Activated T-cell treated with anti-CD3 and anti-CD28 coated beads, Interleukin-2, amount 50 U/mL, for 72 hours (primary cell): Measurements from ENCODE around the gene PPP6R1. TPM values are rescaled to one million over a fixed set of nuclear protein-coding genes. Genes with fewer than 3 reads are reported as not detected.

Source experiments
- ATAC-seq, 2 donors: fragments of 150-1000 bp; cut with Tn5 transposase; replicated peaks in 1 of 2; 2 replicates each; pipeline ENCODE4 v1.10.0; 2021; ENCODE audit warnings: moderate library complexity in 2 of 2, mild to moderate bottlenecking in 1 of 2
- DNase-seq, 2 donors: peaks; one replicate each; pipeline ENCODE4 v3.0.0; 2021 to 2022; ENCODE audit warnings: mixed read lengths in 1 of 2
- H3K27ac Mint-ChIP-seq: one replicate; pipeline ENCODE4 v1.8.0; 2022; ENCODE audit warnings: mild to moderate bottlenecking, moderate library complexity, mixed read lengths
- H3K27me3 Mint-ChIP-seq: one replicate; pipeline ENCODE4 v1.8.0; 2022; ENCODE audit warnings: low read depth, mixed read lengths
- H3K36me3 Mint-ChIP-seq, 2 donors: one replicate each; pipeline ENCODE4 v1.8.0; 2022; ENCODE audit warnings: mixed read lengths in 2 of 2, mild to moderate bottlenecking in 1 of 2; ENCODE audit not compliant: insufficient read depth in 2 of 2
- H3K4me1 Mint-ChIP-seq: one replicate; pipeline ENCODE4 v1.8.0; 2022; ENCODE audit warnings: low read depth, mixed read lengths
- H3K4me3 Mint-ChIP-seq, 2 donors: one replicate each; pipeline ENCODE4 v1.8.0; 2022; ENCODE audit warnings: mild to moderate bottlenecking in 2 of 2, mixed read lengths in 2 of 2, moderate library complexity in 2 of 2
- H3K9me3 Mint-ChIP-seq, 2 donors: one replicate each; pipeline ENCODE4 v1.8.0; 2022; ENCODE audit warnings: mixed read lengths in 2 of 2
- total RNA-seq, 2 donors: library from RNA; stranded (reverse); gene quantifications; one replicate each; pipeline ENCODE4 v1.2.3, GENCODE V29; 2022

PPP6R1 gene, protein sequence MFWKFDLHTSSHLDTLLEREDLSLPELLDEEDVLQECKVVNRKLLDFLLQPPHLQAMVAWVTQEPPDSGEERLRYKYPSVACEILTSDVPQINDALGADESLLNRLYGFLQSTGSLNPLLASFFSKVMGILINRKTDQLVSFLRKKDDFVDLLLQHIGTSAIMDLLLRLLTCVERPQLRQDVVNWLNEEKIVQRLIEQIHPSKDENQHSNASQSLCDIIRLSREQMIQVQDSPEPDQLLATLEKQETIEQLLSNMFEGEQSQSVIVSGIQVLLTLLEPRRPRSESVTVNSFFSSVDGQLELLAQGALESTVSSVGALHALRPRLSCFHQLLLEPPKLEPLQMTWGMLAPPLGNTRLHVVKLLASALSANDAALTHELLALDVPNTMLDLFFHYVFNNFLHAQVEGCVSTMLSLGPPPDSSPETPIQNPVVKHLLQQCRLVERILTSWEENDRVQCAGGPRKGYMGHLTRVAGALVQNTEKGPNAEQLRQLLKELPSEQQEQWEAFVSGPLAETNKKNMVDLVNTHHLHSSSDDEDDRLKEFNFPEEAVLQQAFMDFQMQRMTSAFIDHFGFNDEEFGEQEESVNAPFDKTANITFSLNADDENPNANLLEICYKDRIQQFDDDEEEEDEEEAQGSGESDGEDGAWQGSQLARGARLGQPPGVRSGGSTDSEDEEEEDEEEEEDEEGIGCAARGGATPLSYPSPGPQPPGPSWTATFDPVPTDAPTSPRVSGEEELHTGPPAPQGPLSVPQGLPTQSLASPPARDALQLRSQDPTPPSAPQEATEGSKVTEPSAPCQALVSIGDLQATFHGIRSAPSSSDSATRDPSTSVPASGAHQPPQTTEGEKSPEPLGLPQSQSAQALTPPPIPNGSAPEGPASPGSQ
- 100 to 1,000 TPM; 177 to 202 TPM for total RNA-seq

DNA sequence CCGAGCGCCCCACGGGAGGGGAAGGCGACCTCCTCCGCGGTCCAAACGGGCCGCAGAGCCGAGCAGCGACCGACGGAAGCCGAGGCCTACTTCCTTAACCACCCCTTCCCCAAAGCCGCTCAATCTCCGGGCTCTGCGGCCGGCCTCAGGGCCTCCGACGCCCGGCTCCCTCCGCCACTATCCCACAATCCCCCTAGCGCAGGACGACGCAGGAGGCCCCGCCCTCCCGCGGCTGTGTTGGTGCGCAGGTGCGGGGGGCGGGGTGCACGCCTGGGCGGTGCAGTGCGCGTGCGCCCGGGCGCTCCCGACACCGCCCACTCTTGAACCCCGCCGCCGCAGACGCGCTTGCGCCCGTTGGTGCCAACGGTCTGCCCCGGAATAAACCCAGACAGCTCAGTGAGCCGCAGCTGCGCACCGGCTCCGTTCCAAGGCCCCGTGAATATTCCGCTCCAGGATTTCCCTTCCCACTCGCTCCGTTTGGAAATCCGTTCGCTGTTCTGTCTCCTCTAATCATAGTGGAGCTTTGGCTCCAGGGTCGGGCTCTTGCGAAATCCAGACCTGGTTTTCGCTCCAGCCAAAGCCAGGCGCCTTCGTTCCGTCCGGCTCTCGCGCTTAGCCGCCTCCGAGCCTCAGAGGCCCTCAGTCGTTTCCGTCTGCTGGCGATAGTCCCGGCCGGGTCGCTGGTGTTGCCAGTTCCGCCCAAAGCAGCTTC, at the start of gene PPP6R1:
PPP6R1 (minus strand) TSS at position 190 of the 712 bp plus-strand sequence. CDS start 11,914 bp downstream, outside the sequence.
- H3K4me3 Mint-ChIP-seq = peak within 1 kb of the TSS; percentile 97 to 98
- H3K27me3 Mint-ChIP-seq = no peaks in the 10 kb centered on the region
- H3K4me1 Mint-ChIP-seq = peaks cover 41% of the 10 kb centered on the region
- H3K36me3 Mint-ChIP-seq = peaks cover 18 to 24% of the 10 kb centered on the region in 2 donors
- no peaks in the 10 kb centered on the region for H3K9me3 Mint-ChIP-seq
- peak; percentile 97 for DNase-seq
- peak within 1 kb of the TSS; percentile 100 for H3K27ac Mint-ChIP-seq
- ATAC-seq = peak; percentile 75 to 77

DNA sequence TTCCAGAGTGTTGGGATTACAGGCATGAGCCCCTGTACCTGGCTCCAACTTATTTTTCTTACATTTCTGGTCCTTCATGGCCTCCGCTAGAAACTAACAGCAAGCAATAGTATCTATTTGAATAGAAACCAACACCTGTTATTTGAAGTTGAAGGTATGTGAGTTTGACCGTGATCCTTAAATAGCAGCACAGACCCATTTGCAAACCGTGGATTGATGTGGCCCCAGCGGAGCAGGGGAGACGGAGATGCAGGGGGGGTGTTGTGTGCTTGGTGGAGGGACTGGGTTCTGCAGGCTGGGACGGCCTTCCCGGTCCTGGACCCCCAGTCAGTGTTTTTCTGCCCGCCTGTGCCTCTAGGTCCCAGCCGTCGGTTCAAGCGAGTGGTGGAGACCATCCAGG, 49.5 kb upstream of the PPP6R1 start:
- Mint-ChIP-seq H3K27me3 (no peaks in the 10 kb centered on the region), H3K4me1 (peaks cover 4% of the 10 kb centered on the region), H3K27ac (no peak overlapping the region), H3K36me3 (no peaks in the 10 kb centered on the region), H3K4me3 (no peak overlapping the region), H3K9me3 (no peaks in the 10 kb centered on the region)
- no peak for ATAC-seq
- no peak for DNase-seq

DNA sequence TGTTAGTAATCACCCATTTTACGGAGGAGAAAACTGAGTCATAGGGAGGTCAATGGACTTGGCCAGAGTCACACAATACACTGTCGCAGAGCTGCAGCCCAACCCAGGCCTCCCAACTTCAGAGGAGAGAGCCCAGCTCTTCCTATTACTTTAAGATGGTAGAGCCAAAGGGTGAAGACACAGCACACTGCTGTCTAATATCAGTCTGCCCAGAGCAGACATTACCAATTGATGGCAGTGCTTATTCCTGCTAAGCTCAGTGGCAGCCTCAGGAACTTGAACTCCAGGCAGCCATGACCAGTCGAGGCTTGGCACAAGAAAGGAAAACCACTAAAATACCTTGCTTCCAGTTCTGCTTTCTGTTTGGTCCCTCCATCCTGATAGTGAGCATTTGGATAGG, 47.9 kb upstream of the PPP6R1 start:
- Mint-ChIP-seq H3K4me3 (no peak overlapping the region), H3K27me3 (no peaks in the 10 kb centered on the region), H3K9me3 (no peaks in the 10 kb centered on the region), H3K27ac (no peak overlapping the region), H3K4me1 (peaks cover 10% of the 10 kb centered on the region), H3K36me3 (no peaks in the 10 kb centered on the region)
- ATAC-seq = no peak
- no peak for DNase-seq

DNA sequence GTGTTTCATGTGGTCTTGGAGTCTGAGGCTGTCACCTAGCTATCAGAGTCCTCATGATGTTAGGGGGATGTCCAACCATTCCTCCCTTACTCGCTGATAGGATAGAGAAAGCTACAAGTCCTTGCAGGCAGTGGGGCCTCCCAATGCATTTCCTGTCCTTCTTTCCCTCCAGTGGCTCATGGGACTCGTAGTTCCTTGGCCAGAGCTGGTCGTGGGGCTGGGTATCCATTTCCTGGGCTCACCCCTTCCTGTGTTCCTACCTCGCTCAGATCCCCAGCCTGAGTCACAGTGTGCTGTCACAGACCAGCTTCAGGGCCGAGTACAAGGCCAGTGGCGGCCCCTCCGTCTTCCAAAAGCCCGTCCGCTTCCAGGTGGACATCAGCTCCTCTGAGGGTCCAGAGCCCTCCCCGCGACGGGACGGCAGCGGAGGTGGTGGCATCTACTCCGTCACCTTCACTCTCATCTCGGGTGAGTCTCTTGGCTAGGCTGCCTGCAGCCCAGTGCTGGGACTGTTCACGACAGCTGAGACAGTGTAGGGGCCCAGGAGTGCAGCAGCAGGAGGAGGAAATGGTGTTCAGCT, 47.3 kb upstream of the PPP6R1 start:
- Mint-ChIP-seq H3K4me1 (peaks cover 16% of the 10 kb centered on the region), H3K9me3 (no peaks in the 10 kb centered on the region), H3K27me3 (no peaks in the 10 kb centered on the region), H3K36me3 (no peaks in the 10 kb centered on the region), H3K4me3 (no peak overlapping the region), H3K27ac (no peak overlapping the region)
- ATAC-seq (no peak), DNase-seq (no peak)

DNA sequence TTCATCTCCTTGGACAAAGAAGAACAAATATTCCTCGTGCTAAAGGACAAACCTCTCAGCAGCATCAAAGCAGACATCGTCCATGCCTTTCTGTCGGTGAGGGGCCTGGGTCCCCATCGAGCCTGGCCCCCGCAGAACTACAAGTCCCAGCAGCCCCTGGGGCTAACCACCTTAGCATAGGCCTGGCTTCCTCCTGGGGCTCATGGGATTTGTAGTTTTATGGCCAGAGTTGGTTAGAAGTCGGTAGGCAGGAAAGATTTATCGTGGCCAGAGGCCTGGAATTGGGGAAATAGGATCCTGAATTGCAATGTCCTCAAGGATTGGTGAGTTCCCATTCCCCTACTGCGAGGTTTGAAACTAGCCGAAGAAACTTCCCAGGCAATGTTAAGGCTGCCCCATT, 46.7 kb upstream of the PPP6R1 start:
- Mint-ChIP-seq H3K4me3 (no peak overlapping the region), H3K27ac (no peak overlapping the region), H3K36me3 (no peaks in the 10 kb centered on the region), H3K4me1 (peaks cover 16% of the 10 kb centered on the region), H3K27me3 (no peaks in the 10 kb centered on the region), H3K9me3 (no peaks in the 10 kb centered on the region)
- peak; percentile 50 to 56 for ATAC-seq
- DNase-seq = peak; percentile 47 to 56

DNA sequence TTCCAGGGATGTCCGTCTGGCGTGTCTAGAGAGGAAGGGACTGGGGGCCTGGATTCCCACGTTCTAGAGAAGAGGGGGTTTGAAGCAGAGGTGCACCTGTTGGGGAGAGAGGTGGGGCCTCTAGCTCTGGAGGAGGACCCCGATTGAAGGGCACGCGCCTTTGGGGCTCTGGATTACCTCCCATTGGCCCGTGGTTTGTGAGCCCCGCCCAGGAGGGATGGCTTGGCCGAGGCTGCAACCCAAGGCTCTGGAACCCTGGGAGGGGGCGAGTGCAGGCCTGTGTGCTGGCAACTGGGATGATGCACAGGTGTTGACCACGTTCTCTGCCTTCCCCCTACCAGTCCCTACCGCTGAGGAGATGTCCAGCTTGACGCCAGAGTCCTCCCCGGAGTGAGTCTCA, 46.2 kb upstream of the PPP6R1 start:
- ATAC-seq (no peak), DNase-seq (no peak)
- H3K27me3 Mint-ChIP-seq = no peaks in the 10 kb centered on the region
- no peak overlapping the region for H3K27ac Mint-ChIP-seq
- peaks cover 16% of the 10 kb centered on the region for H3K4me1 Mint-ChIP-seq
- no peaks in the 10 kb centered on the region for H3K9me3 Mint-ChIP-seq
- H3K4me3 Mint-ChIP-seq = no peak overlapping the region
- H3K36me3 Mint-ChIP-seq = no peaks in the 10 kb centered on the region

DNA sequence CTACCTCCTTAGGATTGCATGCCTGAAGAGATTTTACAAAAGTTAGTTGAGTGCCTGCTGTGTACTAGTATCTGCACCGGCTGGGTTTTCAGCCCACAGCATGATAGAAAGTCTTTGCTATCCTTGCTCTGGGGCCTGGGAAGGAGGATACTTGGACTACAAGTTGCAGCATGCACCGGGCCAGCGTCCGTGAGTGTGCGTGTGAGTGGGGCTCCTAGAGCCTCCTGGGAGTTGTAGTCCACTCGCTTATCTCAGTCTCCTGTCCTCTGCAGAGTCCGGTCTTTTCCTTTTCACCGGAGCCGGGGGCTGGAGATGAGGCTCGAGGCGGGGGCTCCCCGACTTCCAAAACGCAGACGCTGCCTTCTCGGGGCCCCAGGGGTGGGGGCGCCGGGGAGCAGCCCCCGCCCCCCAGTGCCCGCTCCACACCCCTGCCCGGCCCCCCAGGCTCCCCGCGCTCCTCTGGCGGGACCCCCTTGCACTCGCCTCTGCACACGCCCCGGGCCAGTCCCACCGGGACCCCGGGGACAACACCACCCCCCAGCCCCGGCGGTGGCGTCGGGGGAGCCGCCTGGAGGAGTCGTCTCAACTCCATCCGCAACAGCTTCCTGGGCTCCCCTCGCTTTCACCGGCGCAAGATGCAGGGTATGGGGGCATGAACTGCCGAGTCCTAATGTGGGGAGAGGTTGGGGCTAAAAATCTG, 45.6 kb upstream of the PPP6R1 start:
- H3K4me3 Mint-ChIP-seq = no peak overlapping the region

DNA sequence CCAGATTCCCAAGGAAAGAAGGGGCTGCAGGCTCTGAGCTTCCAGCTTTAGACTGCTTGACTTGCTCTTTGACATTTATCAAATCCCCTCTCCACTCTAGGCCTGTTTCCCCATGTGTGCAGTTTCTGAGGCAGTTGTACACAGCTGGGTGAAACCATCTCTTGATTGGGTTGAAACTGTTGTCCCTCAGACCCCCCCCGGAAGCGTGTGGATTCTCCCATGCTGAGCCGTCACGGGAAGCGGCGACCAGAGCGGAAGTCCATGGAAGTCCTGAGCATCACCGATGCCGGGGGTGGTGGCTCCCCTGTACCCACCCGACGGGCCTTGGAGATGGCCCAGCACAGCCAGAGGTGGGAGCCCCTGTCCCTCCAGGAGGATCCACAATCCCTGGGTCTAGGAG, 44.7 kb upstream of the PPP6R1 start:
- ATAC-seq (no peak), DNase-seq (no peak)
- H3K36me3 Mint-ChIP-seq = no peaks in the 10 kb centered on the region
- no peak overlapping the region for H3K27ac Mint-ChIP-seq
- no peaks in the 10 kb centered on the region for H3K27me3 Mint-ChIP-seq
- no peaks in the 10 kb centered on the region for H3K9me3 Mint-ChIP-seq
- H3K4me1 Mint-ChIP-seq = peaks cover 16% of the 10 kb centered on the region
- no peak overlapping the region for H3K4me3 Mint-ChIP-seq

More for the DNA sequence above, 45.6 kb upstream of the PPP6R1 start:
- peak in 1 of 2 donors; percentile 20 for DNase-seq
- no peaks in the 10 kb centered on the region for H3K27me3 Mint-ChIP-seq
- ATAC-seq = no peak
- H3K36me3 Mint-ChIP-seq = no peaks in the 10 kb centered on the region
- H3K27ac Mint-ChIP-seq = no peak overlapping the region
- H3K4me1 Mint-ChIP-seq = peaks cover 16% of the 10 kb centered on the region
- no peaks in the 10 kb centered on the region for H3K9me3 Mint-ChIP-seq

DNA sequence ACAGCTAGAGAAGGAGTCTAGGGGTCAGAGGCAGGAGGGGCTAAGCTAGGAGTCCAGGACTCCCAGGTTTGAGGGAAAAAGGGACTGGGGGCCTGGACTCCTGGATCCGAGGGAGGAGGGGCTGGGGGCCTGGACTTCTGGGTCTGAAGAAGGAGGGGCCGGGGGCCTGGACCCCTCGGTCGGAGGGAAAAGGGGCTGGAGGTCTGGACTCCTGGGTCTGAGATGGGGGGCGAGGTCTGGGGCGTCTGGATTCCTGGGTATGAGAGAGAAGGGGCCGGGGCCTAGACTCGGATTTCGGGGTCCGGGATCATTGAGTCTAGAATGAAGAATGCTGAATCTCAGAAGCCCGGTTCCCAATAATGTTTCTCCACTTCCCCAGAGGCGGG, 43.5 kb upstream of the PPP6R1 start:
- H3K9me3 Mint-ChIP-seq = no peaks in the 10 kb centered on the region
- peak overlapping the region; percentile 90 to 91 for H3K4me3 Mint-ChIP-seq
- no peaks in the 10 kb centered on the region for H3K36me3 Mint-ChIP-seq
- DNase-seq = no peak
- ATAC-seq = no peak
- H3K27ac Mint-ChIP-seq = no peak overlapping the region
- no peaks in the 10 kb centered on the region for H3K27me3 Mint-ChIP-seq
- peaks cover 16% of the 10 kb centered on the region for H3K4me1 Mint-ChIP-seq

DNA sequence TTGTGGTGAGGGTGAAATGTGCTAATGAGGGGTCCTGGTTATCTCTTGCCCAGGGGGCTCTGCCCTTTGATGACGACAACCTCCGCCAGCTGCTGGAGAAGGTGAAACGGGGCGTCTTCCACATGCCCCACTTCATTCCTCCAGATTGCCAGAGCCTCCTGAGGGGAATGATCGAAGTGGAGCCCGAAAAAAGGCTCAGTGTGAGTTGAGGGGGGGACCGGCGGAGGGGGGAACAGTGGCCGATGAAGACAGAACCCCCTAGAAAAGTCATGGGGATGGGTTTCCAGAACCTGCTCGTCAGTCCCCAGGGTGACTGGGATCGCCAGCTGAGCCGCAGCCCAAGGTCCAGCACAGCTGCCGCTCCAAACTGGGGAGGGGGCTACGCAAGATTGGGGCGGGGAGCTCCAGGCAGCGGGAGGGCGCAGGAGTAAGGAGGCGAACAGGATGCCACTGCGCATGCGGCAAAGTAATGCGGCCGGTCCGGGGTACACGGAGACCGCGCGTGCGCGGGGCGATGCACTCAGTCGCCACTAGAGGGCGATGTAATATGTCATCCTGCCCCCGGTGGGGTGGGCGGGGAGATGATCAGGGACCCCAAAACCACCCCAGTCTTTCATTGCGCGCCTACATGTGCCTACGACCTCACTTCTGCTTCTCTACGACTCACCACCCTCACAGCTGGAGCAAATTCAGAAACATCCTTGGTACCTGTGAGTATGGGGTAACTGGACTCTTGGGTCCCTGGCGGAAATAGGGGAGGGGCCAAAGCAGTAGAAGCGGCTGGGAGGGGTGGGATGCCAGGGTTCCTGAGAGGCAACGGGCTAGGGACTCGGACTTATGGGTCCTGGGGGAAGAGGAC, 42.9 kb upstream of the PPP6R1 start:
- Mint-ChIP-seq H3K27ac (peak overlapping the region; percentile 55), H3K4me3 (peak overlapping the region; percentile 90 to 91), H3K27me3 (no peaks in the 10 kb centered on the region), H3K36me3 (no peaks in the 10 kb centered on the region), H3K9me3 (no peaks in the 10 kb centered on the region), H3K4me1 (peaks cover 16% of the 10 kb centered on the region)
- peak; percentile 90 to 92 for ATAC-seq
- DNase-seq = peak; percentile 95 to 97

DNA sequence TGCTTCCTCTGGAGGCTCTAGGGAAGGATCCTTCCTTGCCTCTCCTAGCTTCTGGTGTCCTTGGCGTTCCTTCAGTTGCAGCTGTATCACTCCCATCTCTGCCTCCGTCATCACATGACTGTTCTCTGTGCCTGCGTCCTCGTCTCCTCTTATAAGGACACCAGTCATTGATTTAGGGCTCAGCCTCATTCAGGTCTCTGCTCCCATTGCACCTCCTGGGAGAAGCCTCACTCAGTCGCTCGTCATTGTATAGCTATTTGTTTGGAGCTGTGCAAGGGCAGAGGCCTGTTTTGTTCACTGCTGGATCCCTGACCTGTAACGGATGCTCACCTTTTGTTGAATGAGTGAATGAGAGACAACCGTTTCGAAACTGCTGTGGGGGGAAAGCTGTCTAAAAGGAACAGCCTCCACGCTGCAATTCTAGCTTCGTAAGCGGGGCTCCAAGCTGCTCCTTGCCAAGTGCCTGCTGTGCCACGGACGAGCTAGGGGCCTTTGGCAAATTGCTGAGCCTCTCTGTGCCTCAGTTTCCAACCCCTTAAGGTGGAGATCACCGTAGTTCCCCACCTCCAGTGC, 42.2 kb upstream of the PPP6R1 start:
- Mint-ChIP-seq H3K36me3 (no peaks in the 10 kb centered on the region), H3K9me3 (no peaks in the 10 kb centered on the region), H3K4me1 (peaks cover 12% of the 10 kb centered on the region), H3K27ac (no peak overlapping the region), H3K27me3 (no peaks in the 10 kb centered on the region), H3K4me3 (peak overlapping the region; percentile 44 to 91)
- DNase-seq (no peak), ATAC-seq (no peak)
